WI38 (cell line): ENCODE data around the gene ARHGAP23.

ENCODE experiments used
- H3K4me3 ChIP-seq: 2 replicates; pipeline ENCODE4 v1.5.1; 2011; ENCODE audit warnings: low read depth, mild to moderate bottlenecking, control low read depth, low read length
- TF ChIP-seq, protein P1 (sequence below): IDR thresholded peaks from 2 replicates; pipeline ENCODE4 v1.5.1; 2012; ENCODE audit warnings: low read depth, mild to moderate bottlenecking, control low read depth, low read length

ARHGAP23 gene

DNA sequence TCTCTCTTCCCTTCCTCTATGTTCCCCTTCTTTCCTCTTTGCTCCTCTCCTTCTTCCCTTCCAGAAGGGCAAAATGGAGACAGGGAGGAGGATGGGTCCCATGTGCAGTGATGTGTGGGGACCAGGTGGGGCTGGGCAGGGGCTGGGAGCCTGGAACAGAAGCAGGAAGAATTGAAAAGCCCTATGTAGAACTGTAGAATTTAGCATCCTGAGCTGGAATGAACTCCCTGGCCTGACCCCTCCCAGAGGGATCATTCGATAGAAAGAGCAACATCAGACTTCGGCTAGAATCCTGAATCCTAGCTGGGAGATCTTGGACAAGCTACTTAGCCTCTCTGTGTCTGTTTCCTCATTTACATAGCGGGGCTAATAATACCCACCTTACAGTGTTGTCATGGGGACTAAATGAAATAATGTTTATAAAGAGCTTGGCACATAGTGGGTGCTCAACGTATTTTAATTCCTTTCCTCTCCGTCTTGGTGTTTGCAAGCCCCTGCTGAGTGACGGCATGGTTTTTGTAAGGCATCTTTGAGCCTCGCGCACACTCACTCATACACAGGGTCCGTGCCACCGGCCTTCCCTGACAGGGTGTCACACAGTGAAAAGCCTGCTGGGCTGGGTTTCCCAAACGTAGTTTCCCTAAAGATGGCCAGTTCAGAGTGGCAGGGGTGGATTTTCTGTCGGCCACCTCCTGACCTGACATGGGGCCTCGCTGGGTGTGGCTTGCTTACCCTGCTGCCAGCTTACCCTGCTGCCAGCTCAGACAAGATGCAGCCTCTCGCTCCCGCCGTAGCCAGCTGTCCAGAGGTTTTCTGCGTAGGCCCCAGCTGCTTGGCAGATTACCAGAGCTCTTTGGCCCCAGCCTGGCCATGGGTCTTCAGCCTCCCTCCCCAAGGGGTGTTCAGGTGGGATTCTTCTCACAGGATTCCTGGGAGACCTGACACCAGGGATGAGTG is 6.1 kb upstream of the ARHGAP23 start:
- TF ChIP-seq, protein P1, sequence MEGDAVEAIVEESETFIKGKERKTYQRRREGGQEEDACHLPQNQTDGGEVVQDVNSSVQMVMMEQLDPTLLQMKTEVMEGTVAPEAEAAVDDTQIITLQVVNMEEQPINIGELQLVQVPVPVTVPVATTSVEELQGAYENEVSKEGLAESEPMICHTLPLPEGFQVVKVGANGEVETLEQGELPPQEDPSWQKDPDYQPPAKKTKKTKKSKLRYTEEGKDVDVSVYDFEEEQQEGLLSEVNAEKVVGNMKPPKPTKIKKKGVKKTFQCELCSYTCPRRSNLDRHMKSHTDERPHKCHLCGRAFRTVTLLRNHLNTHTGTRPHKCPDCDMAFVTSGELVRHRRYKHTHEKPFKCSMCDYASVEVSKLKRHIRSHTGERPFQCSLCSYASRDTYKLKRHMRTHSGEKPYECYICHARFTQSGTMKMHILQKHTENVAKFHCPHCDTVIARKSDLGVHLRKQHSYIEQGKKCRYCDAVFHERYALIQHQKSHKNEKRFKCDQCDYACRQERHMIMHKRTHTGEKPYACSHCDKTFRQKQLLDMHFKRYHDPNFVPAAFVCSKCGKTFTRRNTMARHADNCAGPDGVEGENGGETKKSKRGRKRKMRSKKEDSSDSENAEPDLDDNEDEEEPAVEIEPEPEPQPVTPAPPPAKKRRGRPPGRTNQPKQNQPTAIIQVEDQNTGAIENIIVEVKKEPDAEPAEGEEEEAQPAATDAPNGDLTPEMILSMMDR = no peak
- H3K4me3 ChIP-seq = no peak overlapping the region

DNA sequence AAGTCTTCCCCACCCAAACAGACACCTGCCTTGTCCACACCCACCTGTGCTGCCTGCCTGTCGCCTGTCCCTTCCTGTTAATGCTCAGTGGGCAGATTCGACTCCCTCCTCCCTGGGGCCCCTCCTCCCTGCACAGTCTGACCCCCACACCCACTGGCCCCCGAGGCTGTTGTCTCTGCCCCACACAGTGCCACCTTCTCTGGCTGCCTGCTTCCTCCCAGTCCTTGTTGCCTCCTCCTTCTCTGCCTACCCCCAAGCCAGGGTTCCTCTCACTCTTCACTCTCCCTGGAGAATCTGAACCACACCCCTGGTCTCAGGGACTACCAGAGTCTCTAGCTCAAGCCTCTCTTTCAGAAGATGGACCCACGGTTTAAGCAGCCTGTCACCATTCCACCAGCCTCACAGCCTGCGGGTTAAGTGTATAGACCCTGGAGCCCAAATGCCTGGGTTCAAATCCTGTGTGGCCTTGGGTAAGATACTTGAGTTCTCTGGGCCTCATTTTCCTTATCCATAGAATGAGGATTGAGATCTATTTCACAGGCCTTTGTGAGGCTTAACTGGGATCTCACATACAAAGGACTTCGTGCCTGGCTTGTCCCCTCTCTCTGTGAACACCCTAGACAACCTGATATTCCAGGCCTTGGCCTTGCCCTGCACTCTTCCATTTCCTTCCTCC is 3.8 kb upstream of the ARHGAP23 start:
- TF ChIP-seq, protein P1 = no peak
- no peak overlapping the region for H3K4me3 ChIP-seq

DNA sequence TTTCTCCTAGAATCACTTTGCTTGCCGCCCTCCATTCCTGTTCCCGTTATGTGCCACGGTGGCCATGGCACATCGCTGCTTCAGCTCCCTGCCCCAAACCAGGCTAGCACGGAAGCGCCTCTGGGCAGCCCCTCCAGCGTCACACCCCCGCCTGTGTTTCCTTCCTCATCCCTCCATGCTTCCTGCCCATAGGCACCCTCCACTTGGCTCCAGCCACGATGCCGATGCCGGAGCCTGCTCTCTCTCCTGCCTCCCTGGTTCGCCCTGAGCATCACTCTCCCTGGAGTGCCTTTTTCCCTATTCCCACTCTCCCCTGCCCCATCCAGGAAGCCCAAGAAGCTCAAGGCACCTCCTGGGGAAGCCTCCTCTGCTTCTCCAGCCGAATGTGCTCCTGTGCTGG is 3.2 kb upstream of the ARHGAP23 start:
- TF ChIP-seq, protein P1 = no peak
- H3K4me3 ChIP-seq = no peak overlapping the region

DNA sequence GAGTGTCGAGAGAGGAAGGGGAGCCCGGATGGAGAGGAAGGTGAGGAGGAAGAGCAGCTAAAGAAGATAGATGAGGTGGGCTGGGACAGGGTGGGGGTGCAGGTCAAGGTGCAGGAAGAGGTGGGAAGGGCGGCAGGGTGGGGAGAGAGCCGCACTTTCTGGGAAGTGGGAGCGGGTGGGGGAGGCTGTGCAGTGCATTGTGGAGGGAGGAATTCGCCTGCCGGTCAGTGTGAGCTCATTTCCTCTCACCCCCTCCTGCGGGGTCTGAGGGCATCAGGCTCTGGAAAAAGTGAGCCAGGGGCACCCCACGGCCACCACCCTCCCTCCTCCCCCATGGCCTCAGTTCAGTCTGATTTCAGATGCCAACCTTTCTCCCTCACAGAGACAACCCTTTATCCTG is 2.5 kb upstream of the ARHGAP23 start:
- H3K4me3 ChIP-seq = no peak overlapping the region

DNA sequence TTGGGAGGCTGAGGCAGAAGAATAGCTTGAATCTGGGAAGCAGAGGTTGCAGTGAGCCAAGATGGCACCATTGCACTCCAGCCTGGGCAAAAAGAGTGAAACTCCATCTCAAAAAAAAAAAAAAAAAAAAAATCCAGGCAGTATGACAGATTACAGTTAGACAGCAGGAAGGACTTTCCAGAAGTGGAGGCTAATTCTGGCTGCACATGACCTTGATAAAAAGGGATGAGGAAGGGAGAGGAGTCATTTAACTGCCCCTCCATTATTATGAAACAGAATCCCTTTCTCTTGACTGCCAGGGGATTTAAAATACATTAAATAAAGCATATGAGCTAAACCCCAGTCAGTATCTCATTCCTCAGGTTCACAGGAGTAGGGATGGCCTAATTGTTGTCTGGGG is 1.8 kb upstream of the ARHGAP23 start:
- TF ChIP-seq, protein P1 = no peak

More for the DNA sequence above, 2.5 kb upstream of the ARHGAP23 start:
- TF ChIP-seq, protein P1 = no peak

DNA sequence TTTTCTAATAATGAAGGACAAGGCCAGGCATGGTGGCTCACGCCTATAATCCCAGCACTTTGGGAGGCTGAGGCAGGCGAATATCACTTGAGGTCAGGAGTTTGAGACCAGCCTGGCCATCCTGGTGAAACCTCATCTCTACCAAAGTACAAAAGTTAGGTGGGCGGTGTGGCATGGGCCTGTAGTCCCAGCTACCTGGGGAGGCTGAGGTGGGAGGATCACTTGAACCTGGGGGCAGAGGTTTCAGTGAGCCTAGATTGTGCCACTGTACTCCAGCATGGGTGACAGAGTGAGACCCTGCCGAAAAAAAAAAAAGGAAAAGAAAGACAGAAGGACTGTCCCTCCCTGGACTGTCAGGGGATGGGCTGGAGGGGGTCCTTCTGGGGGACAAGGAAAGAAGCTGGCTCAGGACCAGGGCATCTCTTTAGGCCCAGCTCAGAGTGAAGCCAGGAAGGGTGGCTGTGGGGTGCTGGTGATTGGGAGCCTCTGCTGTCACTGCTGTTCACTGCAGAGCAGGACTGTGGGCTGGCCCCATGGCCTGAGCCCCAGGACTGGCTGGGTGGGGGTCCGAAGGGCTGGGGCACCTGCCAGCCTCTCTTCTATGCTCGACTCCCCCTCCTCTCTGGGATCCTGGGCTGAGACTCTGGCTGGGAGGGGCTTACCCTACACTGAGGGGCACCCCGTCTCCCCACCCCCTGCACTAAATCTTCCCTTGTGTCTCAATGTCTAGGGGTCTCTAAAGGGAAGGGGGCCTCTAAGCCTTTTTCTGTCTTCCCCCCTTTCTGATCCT is 909 bp upstream of the ARHGAP23 start:
- H3K4me3 ChIP-seq = peak overlapping the region; percentile 88
- TF ChIP-seq, protein P1 = no peak

More for the DNA sequence above, 1.8 kb upstream of the ARHGAP23 start:
- no peak overlapping the region for H3K4me3 ChIP-seq
